ENCODE data around the gene PLXNA4.

Gene PLXNA4

DNA sequence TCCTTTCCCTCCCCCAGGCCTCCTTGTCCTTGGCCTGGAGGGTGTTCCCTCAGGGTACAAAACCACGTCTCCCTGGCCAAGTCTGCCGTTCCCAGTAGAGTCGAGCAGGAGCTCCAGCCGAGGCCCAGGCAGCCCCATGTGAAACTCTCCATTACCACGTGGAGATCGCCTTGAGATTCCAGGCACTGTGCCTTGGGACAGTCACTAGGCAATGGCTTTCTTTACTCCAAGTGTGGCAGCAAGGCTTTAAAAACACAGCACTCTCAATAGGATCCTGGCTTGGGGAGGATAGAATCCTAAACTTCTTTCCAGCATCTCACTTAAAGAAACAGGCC lies 57.5 kb downstream of the PLXNA4 start:
- TF ChIP-seq, protein P1, sequence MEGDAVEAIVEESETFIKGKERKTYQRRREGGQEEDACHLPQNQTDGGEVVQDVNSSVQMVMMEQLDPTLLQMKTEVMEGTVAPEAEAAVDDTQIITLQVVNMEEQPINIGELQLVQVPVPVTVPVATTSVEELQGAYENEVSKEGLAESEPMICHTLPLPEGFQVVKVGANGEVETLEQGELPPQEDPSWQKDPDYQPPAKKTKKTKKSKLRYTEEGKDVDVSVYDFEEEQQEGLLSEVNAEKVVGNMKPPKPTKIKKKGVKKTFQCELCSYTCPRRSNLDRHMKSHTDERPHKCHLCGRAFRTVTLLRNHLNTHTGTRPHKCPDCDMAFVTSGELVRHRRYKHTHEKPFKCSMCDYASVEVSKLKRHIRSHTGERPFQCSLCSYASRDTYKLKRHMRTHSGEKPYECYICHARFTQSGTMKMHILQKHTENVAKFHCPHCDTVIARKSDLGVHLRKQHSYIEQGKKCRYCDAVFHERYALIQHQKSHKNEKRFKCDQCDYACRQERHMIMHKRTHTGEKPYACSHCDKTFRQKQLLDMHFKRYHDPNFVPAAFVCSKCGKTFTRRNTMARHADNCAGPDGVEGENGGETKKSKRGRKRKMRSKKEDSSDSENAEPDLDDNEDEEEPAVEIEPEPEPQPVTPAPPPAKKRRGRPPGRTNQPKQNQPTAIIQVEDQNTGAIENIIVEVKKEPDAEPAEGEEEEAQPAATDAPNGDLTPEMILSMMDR (conservative IDR thresholded peaks at IDR 0.05; ENCODE audit: low read depth, low read length), result no peak
- no peak overlapping the region for H3K4me3 ChIP-seq (ENCODE audit: low read depth, low read length)
- no peak for DNase-seq (ENCODE audit: low read depth)

GRCh38 chr7:132518102-132518838 lies 58.0 kb downstream of the PLXNA4 start:
- TF ChIP-seq, protein P1 (conservative IDR thresholded peaks at IDR 0.05; ENCODE audit: low read depth, low read length), result peak; percentile 46
- peak; percentile 7 for DNase-seq (ENCODE audit: low read depth)
- no peak overlapping the region for H3K4me3 ChIP-seq (ENCODE audit: low read depth, low read length)

DNA sequence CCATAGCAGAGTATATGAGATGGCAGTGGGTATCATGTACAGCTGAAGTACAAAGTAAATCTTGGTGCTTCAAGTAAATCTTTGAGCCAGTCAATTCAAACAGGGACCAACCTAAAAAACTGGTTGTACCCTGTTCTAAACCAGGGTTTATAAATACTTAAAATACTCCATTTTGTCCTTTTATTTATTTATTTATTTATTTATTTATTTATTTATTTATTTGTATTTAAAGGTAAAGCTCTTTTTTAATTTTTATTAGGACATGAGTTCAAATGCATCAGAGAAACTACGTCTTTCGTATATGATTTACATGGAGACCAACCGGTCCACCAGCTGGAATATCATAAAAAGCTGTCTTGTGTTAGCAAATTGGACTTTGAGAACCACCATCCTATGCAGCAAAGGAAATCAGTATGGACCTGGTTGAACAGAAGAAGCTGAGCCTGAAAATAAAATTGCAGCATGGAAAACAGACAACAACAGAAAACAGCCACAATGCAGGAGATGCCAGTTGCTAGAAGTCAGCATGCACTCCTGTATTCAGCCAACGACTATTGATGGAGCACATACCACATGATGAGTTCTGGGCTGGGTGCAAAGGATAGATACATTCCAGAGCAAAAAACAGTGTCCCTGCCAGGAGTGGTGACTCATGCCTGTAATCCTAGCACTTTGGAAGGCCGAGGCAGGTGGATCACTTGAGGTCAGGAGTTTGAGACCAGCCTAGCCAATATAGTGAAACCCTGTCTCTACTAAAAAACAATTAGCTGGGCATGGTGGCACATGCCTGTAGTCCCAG lies 60.0 kb downstream of the PLXNA4 start:
- TF ChIP-seq, protein P1 (conservative IDR thresholded peaks at IDR 0.05; ENCODE audit: low read depth, low read length), result no peak
- no peak overlapping the region for H3K4me3 ChIP-seq (ENCODE audit: low read depth, low read length)
- DNase-seq (ENCODE audit: low read depth), result peak; percentile 10

DNA sequence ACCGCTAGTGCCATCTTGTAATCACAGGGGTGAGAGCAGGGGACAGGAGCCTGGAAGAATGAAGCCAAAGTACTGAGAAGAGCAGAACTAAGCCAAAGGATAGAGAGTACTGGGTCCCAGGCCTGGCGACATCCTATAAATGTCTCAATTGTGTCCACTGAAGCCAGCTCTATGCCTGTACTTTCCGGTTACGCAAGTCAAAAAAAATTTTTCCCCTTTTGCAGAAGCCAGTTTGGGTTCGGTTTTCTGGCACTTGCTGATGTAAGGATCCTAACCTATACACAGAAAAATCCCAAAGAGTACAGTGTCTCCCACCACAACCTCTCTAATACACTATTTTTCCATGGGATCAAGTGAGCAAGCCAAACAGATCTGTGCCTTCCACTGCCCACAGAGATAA lies 61.1 kb downstream of the PLXNA4 start:
- H3K4me3 ChIP-seq (ENCODE audit: low read depth, low read length), result no peak overlapping the region
- DNase-seq (ENCODE audit: low read depth), result no peak

DNA sequence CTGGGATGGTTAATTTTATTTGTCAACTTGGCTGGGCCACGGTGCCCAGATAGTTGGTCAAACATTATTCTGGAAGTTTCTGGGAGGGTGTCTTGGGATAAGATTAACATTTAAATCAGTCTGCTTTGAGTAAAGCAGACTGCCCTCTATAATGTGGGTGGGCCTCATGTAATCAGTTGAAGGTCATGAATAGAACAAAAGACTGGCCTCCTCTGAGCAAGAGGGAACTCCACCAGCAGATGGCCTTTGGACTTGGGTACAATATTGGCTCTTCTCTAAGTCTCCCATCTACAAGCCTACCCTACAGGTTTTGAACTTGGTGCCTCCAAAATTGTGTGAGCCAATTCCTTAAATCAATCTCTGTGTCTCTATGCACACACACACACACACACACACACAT lies 61.8 kb downstream of the PLXNA4 start:
- no peak for DNase-seq (ENCODE audit: low read depth)
- no peak overlapping the region for H3K4me3 ChIP-seq (ENCODE audit: low read depth, low read length)
- TF ChIP-seq, protein P1 (conservative IDR thresholded peaks at IDR 0.05; ENCODE audit: low read depth, low read length), result no peak

More for the DNA sequence above, 61.1 kb downstream of the PLXNA4 start:
- TF ChIP-seq, protein P1 (conservative IDR thresholded peaks at IDR 0.05; ENCODE audit: low read depth, low read length), result no peak

GRCh38 chr7:132511921-132512320 lies 64.3 kb downstream of the PLXNA4 start:
- no peak for DNase-seq (ENCODE audit: low read depth)
- TF ChIP-seq, protein P1 (conservative IDR thresholded peaks at IDR 0.05; ENCODE audit: low read depth, low read length), result no peak
- no peak overlapping the region for H3K4me3 ChIP-seq (ENCODE audit: low read depth, low read length)

Measured in choroid plexus epithelial cell (primary cell).